ENCODE measurements around the gene CERS6.

The CERS6 gene

GRCh38 chr2:168683996-168684395 is 227.9 kb downstream of the CERS6 start:
- Mint-ChIP-seq H3K36me3 (ENCODE audit: insufficient read depth) (peaks cover 2% of the 10 kb centered on the region), H3K9me3 (no peaks in the 10 kb centered on the region), H3K4me3 (no peak overlapping the region), H3K27me3 (no peaks in the 10 kb centered on the region), H3K4me1 (no peaks in the 10 kb centered on the region), H3K27ac (ENCODE audit: low read depth) (no peak overlapping the region)
- no peak for DNase-seq (ENCODE audit: low spot score in 2 of 2)
- no peak for ATAC-seq (replicated peaks; ENCODE audit: extremely low read depth, poor library complexity, severe bottlenecking)

- no peak for ATAC-seq (replicated peaks; ENCODE audit: extremely low read depth, poor library complexity, severe bottlenecking)
- peaks cover 2% of the 10 kb centered on the region for H3K36me3 Mint-ChIP-seq (ENCODE audit: insufficient read depth)
- no peaks in the 10 kb centered on the region for H3K4me1 Mint-ChIP-seq
- no peak overlapping the region for H3K4me3 Mint-ChIP-seq
- H3K27ac Mint-ChIP-seq (ENCODE audit: low read depth), result no peak overlapping the region
- no peaks in the 10 kb centered on the region for H3K27me3 Mint-ChIP-seq
- no peak for DNase-seq (ENCODE audit: low spot score in 2 of 2)
- no peaks in the 10 kb centered on the region for H3K9me3 Mint-ChIP-seq
Measured at GRCh38 chr2:168684921-168685599, 229.0 kb downstream of the CERS6 start.

GRCh38 chr2:168685600-168686451 is 229.8 kb downstream of the CERS6 start:
- H3K36me3 Mint-ChIP-seq (ENCODE audit: insufficient read depth), result peaks cover 2% of the 10 kb centered on the region

GRCh38 chr2:168686452-168687191 is 230.6 kb downstream of the CERS6 start:
- H3K9me3 Mint-ChIP-seq, result no peaks in the 10 kb centered on the region
- DNase-seq (ENCODE audit: low spot score in 2 of 2) (no peak), ATAC-seq (replicated peaks; ENCODE audit: extremely low read depth, poor library complexity, severe bottlenecking) (no peak)
- H3K27me3 Mint-ChIP-seq, result no peaks in the 10 kb centered on the region
- H3K36me3 Mint-ChIP-seq (ENCODE audit: insufficient read depth), result peaks cover 2% of the 10 kb centered on the region
- no peak overlapping the region for H3K27ac Mint-ChIP-seq (ENCODE audit: low read depth)
- no peak overlapping the region for H3K4me3 Mint-ChIP-seq
- H3K4me1 Mint-ChIP-seq, result no peaks in the 10 kb centered on the region

More at GRCh38 chr2:168685600-168686451, 229.8 kb downstream of the CERS6 start:
- Mint-ChIP-seq H3K9me3 (no peaks in the 10 kb centered on the region), H3K4me3 (no peak overlapping the region), H3K27ac (ENCODE audit: low read depth) (no peak overlapping the region), H3K4me1 (no peaks in the 10 kb centered on the region), H3K27me3 (no peaks in the 10 kb centered on the region)
- ATAC-seq (replicated peaks; ENCODE audit: extremely low read depth, poor library complexity, severe bottlenecking) (no peak), DNase-seq (ENCODE audit: low spot score in 2 of 2) (no peak)

- no peaks in the 10 kb centered on the region for H3K27me3 Mint-ChIP-seq
- ATAC-seq (replicated peaks; ENCODE audit: extremely low read depth, poor library complexity, severe bottlenecking) (no peak), DNase-seq (ENCODE audit: low spot score in 2 of 2) (no peak)
- H3K9me3 Mint-ChIP-seq, result no peaks in the 10 kb centered on the region
- H3K4me1 Mint-ChIP-seq, result no peaks in the 10 kb centered on the region
- H3K27ac Mint-ChIP-seq (ENCODE audit: low read depth), result no peak overlapping the region
- H3K4me3 Mint-ChIP-seq, result no peak overlapping the region
- peaks cover 2% of the 10 kb centered on the region for H3K36me3 Mint-ChIP-seq (ENCODE audit: insufficient read depth)
Measured at GRCh38 chr2:168687314-168687713, 231.2 kb downstream of the CERS6 start.

GRCh38 chr2:168690381-168690885 is 234.4 kb downstream of the CERS6 start:
- peaks cover 2% of the 10 kb centered on the region for H3K36me3 Mint-ChIP-seq (ENCODE audit: insufficient read depth)
- DNase-seq (ENCODE audit: low spot score in 2 of 2) (no peak), ATAC-seq (replicated peaks; ENCODE audit: extremely low read depth, poor library complexity, severe bottlenecking) (no peak)
- H3K9me3 Mint-ChIP-seq, result no peaks in the 10 kb centered on the region
- no peak overlapping the region for H3K4me3 Mint-ChIP-seq
- H3K27me3 Mint-ChIP-seq, result no peaks in the 10 kb centered on the region
- no peaks in the 10 kb centered on the region for H3K4me1 Mint-ChIP-seq
- no peak overlapping the region for H3K27ac Mint-ChIP-seq (ENCODE audit: low read depth)

- DNase-seq (ENCODE audit: low spot score in 2 of 2) (no peak), ATAC-seq (replicated peaks; ENCODE audit: extremely low read depth, poor library complexity, severe bottlenecking) (no peak)
- Mint-ChIP-seq H3K27me3 (no peaks in the 10 kb centered on the region), H3K4me3 (no peak overlapping the region), H3K27ac (ENCODE audit: low read depth) (no peak overlapping the region), H3K4me1 (no peaks in the 10 kb centered on the region), H3K36me3 (ENCODE audit: insufficient read depth) (no peaks in the 10 kb centered on the region), H3K9me3 (no peaks in the 10 kb centered on the region)
Measured at GRCh38 chr2:168691221-168691620, 235.1 kb downstream of the CERS6 start.

GRCh38 chr2:168692132-168692744 is 236.2 kb downstream of the CERS6 start:
- Mint-ChIP-seq H3K9me3 (no peaks in the 10 kb centered on the region), H3K27ac (ENCODE audit: low read depth) (no peak overlapping the region), H3K27me3 (no peaks in the 10 kb centered on the region), H3K4me1 (no peaks in the 10 kb centered on the region), H3K36me3 (ENCODE audit: insufficient read depth) (no peaks in the 10 kb centered on the region), H3K4me3 (no peak overlapping the region)
- DNase-seq (ENCODE audit: low spot score in 2 of 2) (no peak), ATAC-seq (replicated peaks; ENCODE audit: extremely low read depth, poor library complexity, severe bottlenecking) (no peak)

- Mint-ChIP-seq H3K27me3 (no peaks in the 10 kb centered on the region), H3K9me3 (no peaks in the 10 kb centered on the region), H3K4me1 (no peaks in the 10 kb centered on the region), H3K27ac (ENCODE audit: low read depth) (no peak overlapping the region), H3K4me3 (no peak overlapping the region), H3K36me3 (ENCODE audit: insufficient read depth) (no peaks in the 10 kb centered on the region)
- DNase-seq (ENCODE audit: low spot score in 2 of 2) (no peak), ATAC-seq (replicated peaks; ENCODE audit: extremely low read depth, poor library complexity, severe bottlenecking) (no peak)
Measured at GRCh38 chr2:168694173-168694572, 238.1 kb downstream of the CERS6 start.

- no peak overlapping the region for H3K4me3 Mint-ChIP-seq
- DNase-seq (ENCODE audit: low spot score in 2 of 2) (no peak), ATAC-seq (replicated peaks; ENCODE audit: extremely low read depth, poor library complexity, severe bottlenecking) (no peak)
- H3K4me1 Mint-ChIP-seq, result no peaks in the 10 kb centered on the region
- H3K36me3 Mint-ChIP-seq (ENCODE audit: insufficient read depth), result no peaks in the 10 kb centered on the region
- no peaks in the 10 kb centered on the region for H3K9me3 Mint-ChIP-seq
- H3K27ac Mint-ChIP-seq (ENCODE audit: low read depth), result no peak overlapping the region
- no peaks in the 10 kb centered on the region for H3K27me3 Mint-ChIP-seq
Measured at GRCh38 chr2:168694866-168695265, 238.8 kb downstream of the CERS6 start.

GRCh38 chr2:168697668-168698121 is 241.6 kb downstream of the CERS6 start:
- no peak for DNase-seq (ENCODE audit: low spot score in 2 of 2)
- Mint-ChIP-seq H3K27ac (ENCODE audit: low read depth) (no peak overlapping the region), H3K36me3 (ENCODE audit: insufficient read depth) (no peaks in the 10 kb centered on the region), H3K4me3 (no peak overlapping the region), H3K27me3 (no peaks in the 10 kb centered on the region), H3K9me3 (no peaks in the 10 kb centered on the region), H3K4me1 (no peaks in the 10 kb centered on the region)
- ATAC-seq (replicated peaks; ENCODE audit: extremely low read depth, poor library complexity, severe bottlenecking), result no peak

GRCh38 chr2:168698969-168699368 is 242.9 kb downstream of the CERS6 start:
- H3K36me3 Mint-ChIP-seq (ENCODE audit: insufficient read depth), result no peaks in the 10 kb centered on the region
- no peaks in the 10 kb centered on the region for H3K4me1 Mint-ChIP-seq
- no peaks in the 10 kb centered on the region for H3K9me3 Mint-ChIP-seq
- H3K4me3 Mint-ChIP-seq, result no peak overlapping the region
- no peak for DNase-seq (ENCODE audit: low spot score in 2 of 2)
- no peak overlapping the region for H3K27ac Mint-ChIP-seq (ENCODE audit: low read depth)
- ATAC-seq (replicated peaks; ENCODE audit: extremely low read depth, poor library complexity, severe bottlenecking), result no peak
- H3K27me3 Mint-ChIP-seq, result no peaks in the 10 kb centered on the region

Data from central memory CD8-positive, alpha-beta T cell (primary cell).